Measurements from ENCODE around the gene PRSS23.

PRSS23 gene

DNA sequence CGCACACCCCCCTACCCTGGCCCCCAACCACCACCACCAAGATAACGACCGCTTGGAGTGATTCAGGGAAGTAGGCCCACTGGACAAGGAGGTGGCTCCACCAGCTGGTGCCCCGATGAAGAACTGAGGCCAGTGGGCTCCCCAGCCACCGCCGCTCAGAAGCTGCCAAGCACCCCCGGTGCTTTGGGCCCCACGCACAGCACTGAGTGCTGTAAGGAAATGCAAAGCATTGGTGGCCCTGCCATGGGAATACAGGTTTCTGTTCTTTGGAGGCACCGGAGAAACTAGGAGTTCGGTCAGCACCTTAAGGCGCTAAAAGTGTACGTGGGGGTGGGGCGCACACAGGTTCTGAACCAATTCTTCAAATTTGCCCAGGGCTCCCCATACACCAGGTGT is 664 bp upstream of the PRSS23 start:
- DNase-seq (ENCODE audit: low spot score): no peak
- TF ChIP-seq, protein P1, sequence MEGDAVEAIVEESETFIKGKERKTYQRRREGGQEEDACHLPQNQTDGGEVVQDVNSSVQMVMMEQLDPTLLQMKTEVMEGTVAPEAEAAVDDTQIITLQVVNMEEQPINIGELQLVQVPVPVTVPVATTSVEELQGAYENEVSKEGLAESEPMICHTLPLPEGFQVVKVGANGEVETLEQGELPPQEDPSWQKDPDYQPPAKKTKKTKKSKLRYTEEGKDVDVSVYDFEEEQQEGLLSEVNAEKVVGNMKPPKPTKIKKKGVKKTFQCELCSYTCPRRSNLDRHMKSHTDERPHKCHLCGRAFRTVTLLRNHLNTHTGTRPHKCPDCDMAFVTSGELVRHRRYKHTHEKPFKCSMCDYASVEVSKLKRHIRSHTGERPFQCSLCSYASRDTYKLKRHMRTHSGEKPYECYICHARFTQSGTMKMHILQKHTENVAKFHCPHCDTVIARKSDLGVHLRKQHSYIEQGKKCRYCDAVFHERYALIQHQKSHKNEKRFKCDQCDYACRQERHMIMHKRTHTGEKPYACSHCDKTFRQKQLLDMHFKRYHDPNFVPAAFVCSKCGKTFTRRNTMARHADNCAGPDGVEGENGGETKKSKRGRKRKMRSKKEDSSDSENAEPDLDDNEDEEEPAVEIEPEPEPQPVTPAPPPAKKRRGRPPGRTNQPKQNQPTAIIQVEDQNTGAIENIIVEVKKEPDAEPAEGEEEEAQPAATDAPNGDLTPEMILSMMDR (IDR thresholded peaks at IDR 0.05; ENCODE audit: extremely low read depth, missing control alignments): no peak

DNA sequence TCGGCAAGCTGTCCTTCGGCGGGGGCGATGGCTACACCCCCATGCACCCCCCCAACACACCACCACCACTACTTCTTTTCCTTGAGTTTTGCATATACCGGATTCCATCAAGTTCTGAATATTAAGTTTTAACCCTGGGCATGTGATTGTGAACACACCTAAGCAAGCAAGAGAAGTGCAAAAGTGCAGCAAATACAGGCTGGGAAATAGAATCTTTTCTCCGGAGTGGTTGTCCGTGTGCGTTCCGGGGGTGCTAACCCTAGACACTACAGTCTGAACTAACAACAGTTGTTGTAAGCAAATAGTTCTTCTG is 574 bp downstream of the PRSS23 start:
- TF ChIP-seq, protein P1 (IDR thresholded peaks at IDR 0.05; ENCODE audit: extremely low read depth, missing control alignments): no peak
- no peak for DNase-seq (ENCODE audit: low spot score)

DNA sequence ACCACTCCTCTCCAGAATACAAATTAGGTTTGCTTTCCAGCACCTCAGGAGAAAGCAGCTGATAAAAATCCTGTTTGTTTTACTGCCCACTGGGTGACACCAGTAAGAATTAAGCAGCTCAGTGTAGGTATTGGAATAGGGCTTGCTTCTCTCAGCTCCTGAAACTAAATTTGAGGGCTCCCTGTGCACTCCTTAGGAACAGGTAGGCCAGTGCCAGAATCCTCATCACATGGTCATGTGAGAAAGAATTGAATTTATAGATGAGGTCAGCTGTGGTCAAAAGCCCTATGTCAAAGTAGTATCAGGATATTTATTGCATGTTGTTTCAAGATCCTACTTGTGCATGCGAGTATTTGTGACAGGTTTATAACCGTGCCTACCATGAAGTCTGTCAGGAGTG is 1.0 kb downstream of the PRSS23 start:
- no peak for DNase-seq (ENCODE audit: low spot score)
- TF ChIP-seq, protein P1 (IDR thresholded peaks at IDR 0.05; ENCODE audit: extremely low read depth, missing control alignments): no peak

DNA sequence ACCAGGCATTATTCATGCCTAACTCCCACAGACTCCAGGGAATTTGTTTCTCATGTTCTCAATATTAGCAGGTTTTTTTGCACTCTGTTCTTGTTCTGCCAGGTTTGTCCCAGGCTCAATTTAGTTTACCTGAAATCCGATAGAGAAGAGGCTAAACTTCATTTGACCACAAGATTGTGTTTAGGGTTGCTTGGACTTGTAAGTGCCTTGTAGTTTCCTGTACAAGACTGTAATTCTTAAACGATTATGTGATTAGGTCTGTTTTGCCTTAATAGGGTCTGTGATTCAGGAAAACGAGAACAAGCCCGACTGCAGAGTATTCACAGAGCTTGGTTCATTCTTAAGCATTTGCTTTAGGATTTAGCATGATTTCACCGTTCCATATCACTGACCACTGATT is 1.8 kb downstream of the PRSS23 start:
- no peak for DNase-seq (ENCODE audit: low spot score)
- TF ChIP-seq, protein P1 (IDR thresholded peaks at IDR 0.05; ENCODE audit: extremely low read depth, missing control alignments): no peak

DNA sequence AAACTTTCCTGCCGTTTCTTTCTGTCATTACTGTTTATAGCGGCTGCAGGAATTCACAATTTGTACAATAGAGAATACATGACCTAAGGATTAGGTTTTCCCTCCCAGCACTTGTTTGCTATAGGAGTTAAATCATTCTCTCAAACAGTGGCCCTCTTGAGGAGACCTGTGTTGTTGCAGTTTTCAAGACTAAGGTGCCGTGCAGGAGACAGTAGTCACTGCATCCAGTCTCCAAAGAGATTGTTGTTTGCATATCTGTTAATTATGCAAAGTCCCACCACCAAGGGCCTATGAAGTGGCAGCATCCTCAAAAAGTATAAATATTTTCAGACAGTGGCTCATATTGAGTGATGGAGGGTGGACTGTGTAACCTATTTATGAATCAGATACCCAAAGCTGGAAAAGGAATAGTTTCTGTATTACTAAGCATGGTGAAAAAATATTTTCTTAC is 2.3 kb downstream of the PRSS23 start:
- DNase-seq (ENCODE audit: low spot score): peak; percentile 33
- TF ChIP-seq, protein P1 (IDR thresholded peaks at IDR 0.05; ENCODE audit: extremely low read depth, missing control alignments): no peak

DNA sequence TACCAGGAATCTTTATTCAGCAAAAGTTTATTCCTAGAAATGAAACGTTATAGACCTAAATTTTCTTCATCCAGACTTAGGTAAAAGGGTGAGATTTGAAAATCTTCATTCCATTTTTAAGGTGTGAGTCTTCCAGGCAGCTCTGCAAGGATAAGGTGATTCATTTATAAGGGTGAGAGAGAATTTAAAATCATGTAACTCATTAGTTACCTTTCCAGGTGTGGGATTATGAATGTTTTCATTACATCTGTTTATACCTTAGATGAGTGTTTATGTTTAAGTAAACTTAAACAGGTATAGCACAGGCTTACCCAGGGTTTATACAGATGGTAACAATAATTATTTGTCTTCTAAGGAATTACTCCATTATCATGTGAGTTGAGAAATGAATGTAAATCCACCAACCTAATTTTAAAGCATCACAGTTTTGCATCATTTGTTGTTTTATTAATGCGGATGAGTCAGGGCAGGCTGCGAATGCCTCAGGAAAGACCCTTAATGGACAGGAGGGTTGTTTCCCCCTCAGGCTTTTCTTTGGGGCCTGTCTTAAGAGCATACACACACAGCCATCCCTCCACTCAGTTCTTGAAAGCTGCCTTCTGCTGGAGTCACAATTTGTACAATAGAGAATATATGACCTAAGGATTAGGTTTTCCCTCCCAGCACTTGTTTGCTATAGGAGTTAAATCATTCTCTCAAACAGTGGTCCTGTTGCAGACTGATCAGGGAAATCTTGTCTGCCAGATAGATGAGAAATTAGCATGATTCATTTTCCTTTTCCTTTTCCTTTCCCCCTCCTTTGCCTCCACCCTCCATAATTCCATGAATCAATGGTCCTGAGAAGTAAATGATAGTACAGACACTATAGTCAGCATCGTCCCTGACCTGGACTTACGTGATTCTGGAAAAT is 3.0 kb downstream of the PRSS23 start:
- no peak for DNase-seq (ENCODE audit: low spot score)
- TF ChIP-seq, protein P1 (IDR thresholded peaks at IDR 0.05; ENCODE audit: extremely low read depth, missing control alignments): no peak

DNA sequence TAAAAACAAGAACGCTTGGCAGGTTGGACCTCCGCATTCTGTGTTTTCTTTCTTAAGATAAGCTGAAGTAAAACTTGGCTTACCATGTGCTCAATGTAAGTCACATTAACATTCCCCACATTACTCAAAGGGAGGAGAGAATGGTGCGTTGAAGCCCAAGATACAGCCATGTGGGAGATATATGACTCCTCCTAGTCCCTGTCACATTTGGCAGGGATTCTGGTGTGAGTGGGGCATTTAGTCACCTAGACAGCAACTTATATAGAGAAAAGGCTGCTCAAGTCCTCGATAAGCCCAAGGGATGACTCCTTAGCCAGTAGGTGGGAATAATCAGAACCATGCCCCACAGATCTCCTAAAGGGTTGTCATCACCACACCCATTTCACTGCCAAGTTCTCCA is 4.6 kb downstream of the PRSS23 start:
- TF ChIP-seq, protein P1 (IDR thresholded peaks at IDR 0.05; ENCODE audit: extremely low read depth, missing control alignments): no peak
- DNase-seq (ENCODE audit: low spot score): no peak
